Activated B cell treated with CpG ODN at 0.5 μM for 24 hours (primary cell): ENCODE measurements around the gene CERS4. TPM values are rescaled to one million over a fixed set of nuclear protein-coding genes. Genes with fewer than 3 reads are reported as not detected.

Experiments used
- ATAC-seq: fragments of 200-7000 bp; cut with Tn5 transposase; one replicate; pipeline ENCODE4 v1.10.0; 2021; ENCODE audit warnings: low read depth, mild to moderate bottlenecking, moderate library complexity
- CTCF ChIA-PET: fragments of 350-600 bp; sonication (Branson Sonifier 250); formaldehyde crosslinking; loops from one replicate; lab custom pipeline; 2021; ENCODE audit warnings: antibody characterized with exemption; lab: Charles Lee
- POLR2A ChIA-PET: fragments of 350-600 bp; sonication (Branson Sonifier 250); formaldehyde crosslinking; loops from one replicate; lab custom pipeline; 2021; ENCODE audit warnings: antibody characterized with exemption; lab: Charles Lee
- DNase-seq: peaks from one replicate; pipeline ENCODE4 v3.0.0; 2022
- H3K27ac Mint-ChIP-seq: one replicate; pipeline ENCODE4 v1.8.0; 2020; ENCODE audit warnings: mixed read lengths
- H3K27me3 Mint-ChIP-seq: one replicate; pipeline ENCODE4 v1.8.0; 2021; ENCODE audit warnings: mixed read lengths
- H3K36me3 Mint-ChIP-seq: one replicate; pipeline ENCODE4 v1.8.0; 2021; ENCODE audit warnings: low read depth, mixed read lengths
- H3K4me1 Mint-ChIP-seq: one replicate; pipeline ENCODE4 v1.8.0; 2021; ENCODE audit warnings: mixed read lengths
- H3K4me3 Mint-ChIP-seq: one replicate; pipeline ENCODE4 v1.8.0; 2020; ENCODE audit warnings: mild to moderate bottlenecking, mixed read lengths
- H3K9me3 Mint-ChIP-seq: one replicate; pipeline ENCODE4 v1.8.0; 2020; ENCODE audit warnings: mixed read lengths
- intact Hi-C: fragments of 100-400 bp; cut with micrococcal nuclease; formaldehyde crosslinking; loops from one replicate; pipeline ENCODE4 v1.15.1; 2024
- total RNA-seq: library from RNA; stranded (reverse); gene quantifications from 2 replicates; pipeline ENCODE4 v1.2.3, GENCODE V29; 2022
- TF ChIP-seq, protein P1 (sequence below): fragments of 200-600 bp; IDR thresholded peaks from one replicate; pipeline ENCODE4 v1.8.0; 2022; ENCODE audit warnings: antibody characterized with exemption, mild to moderate bottlenecking

The CERS4 gene
- total RNA-seq, 1 donor from 2014 or later = 112 TPM

DNA sequence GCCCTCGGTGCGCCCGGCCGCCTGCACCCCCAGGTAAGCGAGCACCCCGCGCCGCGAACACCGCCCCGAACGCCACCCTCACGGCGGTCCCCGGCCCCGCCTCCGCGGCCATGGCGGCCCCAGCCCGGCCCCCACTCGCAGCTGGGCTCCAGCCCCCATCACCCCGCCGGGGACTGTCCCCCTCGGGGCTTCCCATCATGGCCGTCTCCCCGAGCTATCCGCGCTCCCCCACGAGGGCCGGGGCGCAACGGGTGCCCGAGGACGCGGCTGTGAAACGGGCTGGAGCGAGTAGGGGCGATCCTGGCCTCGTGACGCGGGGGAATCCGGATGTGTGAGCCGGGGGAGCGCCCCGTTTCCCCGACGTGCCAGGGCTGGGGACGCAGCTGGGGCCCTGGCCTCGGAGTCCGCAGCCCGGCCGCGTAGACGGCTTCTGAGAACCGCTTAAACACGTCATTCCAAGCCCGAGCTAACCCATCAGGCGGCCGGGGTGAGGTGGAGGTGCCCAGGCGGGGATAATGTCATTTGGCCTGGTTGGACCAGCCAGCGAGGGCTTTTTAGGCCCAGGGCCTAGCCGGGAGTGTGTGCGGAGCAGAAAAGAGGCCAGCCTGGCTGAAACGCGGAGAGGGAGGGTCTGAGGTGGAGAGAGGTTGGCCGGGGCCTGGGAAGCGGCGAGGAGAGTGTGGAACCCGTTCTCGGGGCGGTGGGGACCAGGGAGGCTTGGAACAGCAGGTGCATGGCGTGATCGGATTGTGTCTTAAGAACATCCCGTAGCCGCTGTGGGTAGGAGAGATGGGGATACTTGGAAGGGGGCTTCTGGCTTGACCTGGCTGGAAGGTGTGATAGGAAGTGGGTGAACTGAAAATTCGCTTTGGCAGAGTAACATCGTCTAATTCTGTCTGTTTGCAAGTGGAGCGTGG, 550 bp downstream of the CERS4 start:
- ChIA-PET POLR2A (interaction anchor here (0.5 to 8.8 kb wide), 15 partner anchors 14 to 1669 kb away, joined by 3 to 205 read pairs (median 6); partner anchors contain the start of gene TIMM44), CTCF (interaction anchor here (1.2 to 1.8 kb wide), 2 partner anchors 17 to 51 kb away, joined by 5 to 7 read pairs; no protein-coding TSS in a partner anchor)
- ATAC-seq = peak; percentile 79
- intact Hi-C loops = loop anchor here (1.0 to 5.0 kb wide), 5 partner anchors 14 to 306 kb away; partner anchors contain the start of genes MAP2K7 and TIMM44
- Mint-ChIP-seq H3K9me3 (no peaks in the 10 kb centered on the region), H3K4me1 (peaks cover 60% of the 10 kb centered on the region), H3K27ac (peak overlapping the region; percentile 79), H3K27me3 (no peaks in the 10 kb centered on the region), H3K4me3 (peak overlapping the region; percentile 96), H3K36me3 (peaks cover 32% of the 10 kb centered on the region)
- peak; percentile 85 for DNase-seq
- TF ChIP-seq, protein P1, sequence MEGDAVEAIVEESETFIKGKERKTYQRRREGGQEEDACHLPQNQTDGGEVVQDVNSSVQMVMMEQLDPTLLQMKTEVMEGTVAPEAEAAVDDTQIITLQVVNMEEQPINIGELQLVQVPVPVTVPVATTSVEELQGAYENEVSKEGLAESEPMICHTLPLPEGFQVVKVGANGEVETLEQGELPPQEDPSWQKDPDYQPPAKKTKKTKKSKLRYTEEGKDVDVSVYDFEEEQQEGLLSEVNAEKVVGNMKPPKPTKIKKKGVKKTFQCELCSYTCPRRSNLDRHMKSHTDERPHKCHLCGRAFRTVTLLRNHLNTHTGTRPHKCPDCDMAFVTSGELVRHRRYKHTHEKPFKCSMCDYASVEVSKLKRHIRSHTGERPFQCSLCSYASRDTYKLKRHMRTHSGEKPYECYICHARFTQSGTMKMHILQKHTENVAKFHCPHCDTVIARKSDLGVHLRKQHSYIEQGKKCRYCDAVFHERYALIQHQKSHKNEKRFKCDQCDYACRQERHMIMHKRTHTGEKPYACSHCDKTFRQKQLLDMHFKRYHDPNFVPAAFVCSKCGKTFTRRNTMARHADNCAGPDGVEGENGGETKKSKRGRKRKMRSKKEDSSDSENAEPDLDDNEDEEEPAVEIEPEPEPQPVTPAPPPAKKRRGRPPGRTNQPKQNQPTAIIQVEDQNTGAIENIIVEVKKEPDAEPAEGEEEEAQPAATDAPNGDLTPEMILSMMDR = no peak

DNA sequence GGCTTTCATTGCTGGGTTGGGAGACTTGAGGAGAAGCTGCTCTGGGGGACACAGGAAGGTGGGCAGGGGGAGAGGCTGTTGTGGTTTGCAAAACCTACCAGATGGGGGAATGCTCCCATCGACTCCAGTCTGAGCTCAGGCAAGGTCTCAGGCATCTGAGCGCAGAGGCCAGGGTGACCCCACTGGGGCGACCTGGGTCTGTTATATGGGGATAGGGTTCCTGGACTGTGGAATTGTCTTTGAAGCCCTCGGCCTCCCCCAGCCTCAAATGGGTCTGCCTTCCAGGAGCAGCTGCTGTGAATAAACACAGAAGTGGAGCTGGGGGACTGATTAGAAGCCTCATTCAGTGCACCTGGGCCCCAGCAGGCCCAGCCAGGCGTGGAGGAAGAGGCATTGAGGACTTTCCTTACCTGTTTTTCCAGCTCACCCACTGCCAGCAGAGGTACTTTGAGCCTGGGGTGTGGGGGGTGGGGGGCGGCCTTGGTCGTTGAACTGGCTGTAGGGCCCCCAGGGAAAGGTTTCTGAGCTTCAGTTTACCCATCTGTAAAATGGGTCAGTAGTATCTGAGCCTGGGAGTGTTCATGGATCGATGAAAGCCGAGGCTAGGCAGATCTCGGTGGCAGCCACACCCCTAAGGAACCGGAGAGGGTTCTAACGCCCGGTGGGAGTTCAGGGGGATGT, 1.4 kb downstream of the CERS4 start:
- TF ChIP-seq, protein P1 = no peak
- no peak for DNase-seq
- Mint-ChIP-seq H3K4me1 (peaks cover 61% of the 10 kb centered on the region), H3K27me3 (no peaks in the 10 kb centered on the region), H3K27ac (peak overlapping the region; percentile 79), H3K9me3 (no peaks in the 10 kb centered on the region), H3K4me3 (peak overlapping the region; percentile 96), H3K36me3 (peaks cover 36% of the 10 kb centered on the region)
- CTCF ChIA-PET = interaction anchor here (1.0 to 1.8 kb wide), 3 partner anchors 15 to 52 kb away, joined by 4 to 7 read pairs (median 5); no protein-coding TSS in a partner anchor
- intact Hi-C loops = no loop called here
- POLR2A ChIA-PET = interaction anchor here (0.5 to 8.8 kb wide), 17 partner anchors 10 to 267 kb away, joined by 3 to 205 read pairs (median 4); partner anchors contain the start of genes NDUFA7, RPS28 and TIMM44
- ATAC-seq = no peak

DNA sequence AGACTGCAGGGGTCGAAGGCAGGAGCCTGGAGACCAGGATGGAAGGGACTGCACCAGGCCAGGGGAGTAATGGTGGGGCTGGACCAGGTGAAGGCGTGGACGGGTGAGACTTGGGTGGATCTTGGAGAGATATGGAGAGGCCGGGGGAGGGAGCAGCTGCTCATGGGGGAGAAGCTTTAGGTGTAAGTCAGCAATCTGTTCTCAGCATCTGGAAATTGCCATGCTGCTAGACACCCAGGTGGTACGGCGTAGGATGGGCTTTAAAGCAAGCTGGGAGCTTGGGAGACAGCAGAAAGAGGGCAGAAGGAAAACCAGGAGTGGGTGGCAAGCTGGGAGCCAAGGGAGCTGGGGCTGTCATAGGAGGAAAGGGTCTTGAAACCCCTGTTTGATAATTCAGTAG, 3.0 kb downstream of the CERS4 start:
- no peaks in the 10 kb centered on the region for H3K9me3 Mint-ChIP-seq
- peaks cover 53% of the 10 kb centered on the region for H3K36me3 Mint-ChIP-seq
- intact Hi-C loops = no loop called here
- peak overlapping the region; percentile 96 for H3K4me3 Mint-ChIP-seq
- peaks cover 69% of the 10 kb centered on the region for H3K4me1 Mint-ChIP-seq
- TF ChIP-seq, protein P1 = no peak
- H3K27me3 Mint-ChIP-seq = no peaks in the 10 kb centered on the region
- H3K27ac Mint-ChIP-seq = peak overlapping the region; percentile 38
- ChIA-PET POLR2A (interaction anchor here (3.3 to 8.8 kb wide), 2 partner anchors 16 to 51 kb away, joined by 29 to 205 read pairs; no protein-coding TSS in a partner anchor), CTCF (interaction anchor here (0.9 kb wide), 1 partner anchor 11 kb away, joined by 3 read pairs; no protein-coding TSS in a partner anchor)
- no peak for ATAC-seq
- no peak for DNase-seq

DNA sequence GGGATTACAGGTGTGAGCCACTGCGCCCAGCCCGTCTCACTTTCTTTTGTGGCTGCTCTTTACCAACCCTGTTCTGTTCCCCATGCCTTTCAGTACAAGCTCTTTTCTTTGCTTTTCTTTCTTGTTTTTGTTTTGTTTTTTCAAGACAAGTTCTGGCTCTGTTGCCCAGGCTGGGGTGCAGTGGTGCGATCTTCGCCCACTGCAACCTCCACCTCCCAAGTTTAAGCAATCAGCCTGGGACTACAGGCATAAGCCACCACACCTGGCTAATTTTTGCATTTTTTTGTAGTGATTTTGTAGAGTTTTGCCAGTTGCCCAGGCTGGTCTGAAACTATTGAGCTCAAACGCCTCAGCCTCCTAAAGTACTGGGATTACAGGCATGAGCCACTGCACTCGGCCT, 3.7 kb downstream of the CERS4 start:
- H3K27me3 Mint-ChIP-seq = no peaks in the 10 kb centered on the region
- ATAC-seq (no peak), DNase-seq (no peak)
- H3K9me3 Mint-ChIP-seq = no peaks in the 10 kb centered on the region
- CTCF ChIA-PET = interaction anchor here (1.1 kb wide), 1 partner anchor 19 kb away, joined by 3 read pairs; no protein-coding TSS in a partner anchor
- TF ChIP-seq, protein P1 = no peak
- intact Hi-C loops = no loop called here
- H3K36me3 Mint-ChIP-seq = peaks cover 57% of the 10 kb centered on the region
- H3K27ac Mint-ChIP-seq = peak overlapping the region; percentile 47
- POLR2A ChIA-PET = interaction anchor here (8.8 kb wide), 1 partner anchor 17 kb away, joined by 205 read pairs; no protein-coding TSS in a partner anchor
- H3K4me3 Mint-ChIP-seq = peak overlapping the region; percentile 7
- H3K4me1 Mint-ChIP-seq = peaks cover 69% of the 10 kb centered on the region
